Neural cell (in vitro differentiated cells): ENCODE data around the gene C6orf120. TPM values are rescaled to one million over a fixed set of nuclear protein-coding genes. Genes with fewer than 3 reads are reported as not detected.

Experiments
- H2AFZ ChIP-seq: fragments of 200-600, 300-800 bp; sonication (generic), shearing (Covaris generic); 2 replicates; pipeline ENCODE4 v1.6.0; 2014; ENCODE audit warnings: low read depth, mild to moderate bottlenecking, antibody characterized with exemption, low read length, moderate library complexity
- H3F3A ChIP-seq: fragments of 200-600 bp; shearing (Covaris generic); 2 replicates; pipeline ENCODE4 v1.6.1; 2016; ENCODE audit warnings: mild to moderate bottlenecking, moderate library complexity, mixed read lengths, antibody characterized with exemption, low read length; ENCODE audit not compliant: insufficient read depth, poor library complexity, severe bottlenecking
- H3K27ac ChIP-seq: fragments of 200-600, 300-800 bp; sonication (generic), shearing (Covaris generic); 2 replicates; pipeline ENCODE4 v1.5.1; 2014; ENCODE audit warnings: mild to moderate bottlenecking, low read length, moderate library complexity
- H3K27me3 ChIP-seq: fragments of 300-800, 200-600 bp; sonication (generic), shearing (Covaris generic); 2 replicates; pipeline ENCODE4 v1.6.0; 2014; ENCODE audit warnings: mild to moderate bottlenecking, low read depth, low read length, moderate library complexity; ENCODE audit not compliant: insufficient read depth
- H3K36me3 ChIP-seq: fragments of 300-800, 200-600 bp; sonication (generic), shearing (Covaris generic); 2 replicates; pipeline ENCODE4 v1.5.1; 2014; ENCODE audit warnings: mild to moderate bottlenecking, antibody characterized with exemption, low read length, moderate library complexity; ENCODE audit not compliant: insufficient read depth
- H3K4me2 ChIP-seq: fragments of 300-800, 200-600 bp; sonication (generic), shearing (Covaris generic); 2 replicates; pipeline ENCODE4 v1.6.0; 2014; ENCODE audit warnings: mild to moderate bottlenecking, low read length
- H3K4me3 ChIP-seq: fragments of 300-800, 200-600 bp; sonication (generic), shearing (Covaris generic); 2 replicates; pipeline ENCODE4 v1.5.1; 2014; ENCODE audit warnings: mild to moderate bottlenecking, low read length, moderate library complexity
- H3K79me2 ChIP-seq: fragments of 200-600 bp; shearing (Covaris generic); replicated peaks from 2 replicates; pipeline ENCODE4 v1.6.0; 2014; ENCODE audit warnings: mild to moderate bottlenecking, low read length, moderate library complexity; ENCODE audit not compliant: insufficient read depth
- H3K9ac ChIP-seq: fragments of 300-800, 200-600 bp; sonication (generic), shearing (Covaris generic); 2 replicates; pipeline ENCODE4 v1.6.1; 2016; ENCODE audit warnings: mild to moderate bottlenecking, low read length, mixed read lengths
- H3K9me2 ChIP-seq: fragments of 200-600 bp; shearing (Covaris generic); 2 replicates; pipeline ENCODE4 v1.6.1; 2016; ENCODE audit warnings: mild to moderate bottlenecking, low read length, mixed read lengths; ENCODE audit not compliant: insufficient read depth
- H3K9me3 ChIP-seq: fragments of 200-600, 300-800 bp; sonication (generic), shearing (Covaris generic); 2 replicates; pipeline ENCODE4 v1.6.1; 2016; ENCODE audit warnings: mild to moderate bottlenecking, mixed run types, low read length, moderate library complexity, mixed read lengths
- H4K20me1 ChIP-seq: fragments of 200-600 bp; shearing (Covaris generic); 2 replicates; pipeline ENCODE4 v1.6.1; 2016; ENCODE audit warnings: mild to moderate bottlenecking, mixed run types; ENCODE audit not compliant: insufficient read depth
- EP300 ChIP-seq: fragments of 450-650 bp; conservative IDR thresholded peaks from 2 replicates; pipeline ENCODE4 v1.6.1; 2014; ENCODE audit warnings: antibody characterized with exemption, mild to moderate bottlenecking, moderate library complexity; ENCODE audit not compliant: poor library complexity, severe bottlenecking
- EZH2 ChIP-seq: fragments of 200-600, 300-800 bp; shearing (Covaris generic), sonication (generic); IDR thresholded peaks from 2 replicates; pipeline ENCODE4 v1.6.1; 2014; ENCODE audit warnings: antibody characterized with exemption, low read length, borderline replicate concordance, mild to moderate bottlenecking; ENCODE audit not compliant: insufficient read depth, poor library complexity, severe bottlenecking
- MXI1 ChIP-seq: fragments of 450-650 bp; conservative IDR thresholded peaks from 2 replicates; pipeline ENCODE4 v1.6.1; 2014; ENCODE audit warnings: antibody characterized with exemption, mild to moderate bottlenecking; ENCODE audit not compliant: poor library complexity, severe bottlenecking
- POLR2AphosphoS5 ChIP-seq: IDR thresholded peaks from 2 replicates; pipeline ENCODE4 v1.6.1; 2012
- REST ChIP-seq: IDR thresholded peaks from 2 replicates; pipeline ENCODE4 v1.6.1; 2012; ENCODE audit warnings: borderline replicate concordance
- SMC3 ChIP-seq: fragments of 450-650 bp; conservative IDR thresholded peaks from 2 replicates; pipeline ENCODE4 v1.6.1; 2014; ENCODE audit warnings: antibody characterized with exemption, mild to moderate bottlenecking, moderate library complexity; ENCODE audit not compliant: poor library complexity
- TAF1 ChIP-seq: IDR thresholded peaks from 2 replicates; pipeline ENCODE4 v1.6.1; 2012; ENCODE audit warnings: low read depth
- polyA plus RNA-seq: library from polyadenylated mRNA; depleted of rRNA; stranded (reverse); fragments of >200 nt; gene quantifications from 2 replicates; pipeline ENCODE4 v1.2.3, GENCODE V29; 2014
- TF ChIP-seq, protein P1 (sequence below): fragments of 450-650 bp; IDR thresholded peaks from 2 replicates; pipeline ENCODE4 v1.5.1; 2014; ENCODE audit warnings: antibody characterized with exemption, mild to moderate bottlenecking, moderate library complexity; ENCODE audit not compliant: poor library complexity, severe bottlenecking

The C6orf120 gene
- polyA plus RNA-seq, 1 donor from 2014 or later: 17.8 TPM

DNA sequence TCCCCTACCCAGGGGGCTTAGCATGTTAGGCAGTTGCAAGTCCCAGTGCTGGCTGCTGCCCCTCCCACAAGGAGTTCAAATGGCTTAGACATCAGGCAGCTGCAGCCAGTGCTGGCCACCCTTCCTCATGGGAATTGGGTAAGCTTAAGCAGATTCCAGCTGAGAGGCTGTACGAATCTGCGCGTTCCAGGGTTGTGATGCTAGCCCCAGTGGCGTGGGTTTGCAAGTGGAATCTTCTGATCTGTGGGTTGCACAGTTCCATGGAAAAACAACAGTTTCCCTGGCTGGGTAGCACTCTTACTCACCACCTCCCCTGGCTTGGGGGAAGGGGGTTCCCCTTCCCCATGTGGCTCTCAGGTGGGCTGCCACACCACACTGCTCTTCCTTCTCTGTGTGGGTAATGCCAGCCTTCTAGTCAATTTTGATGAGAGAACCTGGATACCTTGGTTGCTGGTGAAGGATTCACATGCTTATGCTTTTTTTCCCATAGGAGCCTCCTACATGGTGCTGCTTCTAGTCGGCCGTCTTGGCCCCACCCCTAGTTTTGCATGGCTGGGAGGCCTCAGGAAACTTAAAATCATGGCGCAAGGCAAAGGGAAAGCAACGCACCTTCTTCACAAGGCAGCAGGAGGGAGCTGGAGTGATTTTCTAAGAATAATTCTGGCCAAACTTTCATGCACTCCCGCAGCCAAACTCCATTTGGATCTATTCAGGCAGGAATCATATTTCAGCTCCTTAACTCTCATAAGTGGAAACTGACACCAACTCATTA lies 36.5 kb downstream of the C6orf120 start:
- H3F3A ChIP-seq: no peaks in the 10 kb centered on the region
- H3K9ac ChIP-seq: no peak overlapping the region
- TF ChIP-seq EP300 (no peak), MXI1 (no peak), TAF1 (no peak), POLR2AphosphoS5 (no peak), EZH2 (no peak), SMC3 (no peak), REST (no peak)
- TF ChIP-seq, protein P1, sequence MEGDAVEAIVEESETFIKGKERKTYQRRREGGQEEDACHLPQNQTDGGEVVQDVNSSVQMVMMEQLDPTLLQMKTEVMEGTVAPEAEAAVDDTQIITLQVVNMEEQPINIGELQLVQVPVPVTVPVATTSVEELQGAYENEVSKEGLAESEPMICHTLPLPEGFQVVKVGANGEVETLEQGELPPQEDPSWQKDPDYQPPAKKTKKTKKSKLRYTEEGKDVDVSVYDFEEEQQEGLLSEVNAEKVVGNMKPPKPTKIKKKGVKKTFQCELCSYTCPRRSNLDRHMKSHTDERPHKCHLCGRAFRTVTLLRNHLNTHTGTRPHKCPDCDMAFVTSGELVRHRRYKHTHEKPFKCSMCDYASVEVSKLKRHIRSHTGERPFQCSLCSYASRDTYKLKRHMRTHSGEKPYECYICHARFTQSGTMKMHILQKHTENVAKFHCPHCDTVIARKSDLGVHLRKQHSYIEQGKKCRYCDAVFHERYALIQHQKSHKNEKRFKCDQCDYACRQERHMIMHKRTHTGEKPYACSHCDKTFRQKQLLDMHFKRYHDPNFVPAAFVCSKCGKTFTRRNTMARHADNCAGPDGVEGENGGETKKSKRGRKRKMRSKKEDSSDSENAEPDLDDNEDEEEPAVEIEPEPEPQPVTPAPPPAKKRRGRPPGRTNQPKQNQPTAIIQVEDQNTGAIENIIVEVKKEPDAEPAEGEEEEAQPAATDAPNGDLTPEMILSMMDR: no peak
- H3K9me2 ChIP-seq: no peaks in the 10 kb centered on the region
- no peaks in the 10 kb centered on the region for H3K36me3 ChIP-seq
- H3K27ac ChIP-seq: no peak overlapping the region
- H3K79me2 ChIP-seq: no peaks in the 10 kb centered on the region
- H3K27me3 ChIP-seq: no peaks in the 10 kb centered on the region
- H3K4me2 ChIP-seq: no peak overlapping the region
- H3K9me3 ChIP-seq: no peaks in the 10 kb centered on the region
- H3K4me3 ChIP-seq: no peak overlapping the region
- no peaks in the 10 kb centered on the region for H4K20me1 ChIP-seq
- H2AFZ ChIP-seq: no peak overlapping the region

GRCh38 chr6:169738976-169739529 lies 37.1 kb downstream of the C6orf120 start:
- H3K9ac ChIP-seq: no peak overlapping the region
- no peak overlapping the region for H3K27ac ChIP-seq
- H4K20me1 ChIP-seq: no peaks in the 10 kb centered on the region
- H3F3A ChIP-seq: no peaks in the 10 kb centered on the region
- no peak overlapping the region for H3K4me3 ChIP-seq
- H3K27me3 ChIP-seq: no peaks in the 10 kb centered on the region
- no peaks in the 10 kb centered on the region for H3K36me3 ChIP-seq
- TF ChIP-seq SMC3 (no peak), REST (no peak), EZH2 (no peak), EP300 (no peak), TAF1 (no peak), MXI1 (no peak)
- H3K4me2 ChIP-seq: no peak overlapping the region
- no peaks in the 10 kb centered on the region for H3K9me2 ChIP-seq
- no peak overlapping the region for H2AFZ ChIP-seq
- no peaks in the 10 kb centered on the region for H3K79me2 ChIP-seq
- no peaks in the 10 kb centered on the region for H3K9me3 ChIP-seq
